ENCODE data around the gene SDHA. TPM values are rescaled to one million over a fixed set of nuclear protein-coding genes. Genes with fewer than 3 reads are reported as not detected.
"Not testable (repeated sequence)": the region's sequence is repeated elsewhere in the genome, so short reads cannot be mapped to it uniquely, and the experiment has no call there.

SDHA gene
- total RNA-seq, 6 experiments from 2014 or later: 92.5 to 114 (median 109) TPM

GRCh38 chr5:251016-251415 is 32.9 kb downstream of the SDHA start:
- not testable (repeated sequence) for H3K27me3 Mint-ChIP-seq (ENCODE audit: insufficient read depth); H3K4me3 Mint-ChIP-seq; H3K9me3 Mint-ChIP-seq; DNase-seq; H3K27ac Mint-ChIP-seq
- H3K4me1 Mint-ChIP-seq (ENCODE audit: low read depth): peaks cover 13% of the 10 kb centered on the region
- peaks cover 52% of the 10 kb centered on the region for H3K36me3 Mint-ChIP-seq (ENCODE audit: low read depth)

- H3K9me3 Mint-ChIP-seq; H3K27me3 Mint-ChIP-seq (ENCODE audit: insufficient read depth); DNase-seq; H3K27ac Mint-ChIP-seq; H3K4me3 Mint-ChIP-seq: not testable (repeated sequence)
- H3K36me3 Mint-ChIP-seq (ENCODE audit: low read depth): peaks cover 52% of the 10 kb centered on the region
- peaks cover 11% of the 10 kb centered on the region for H3K4me1 Mint-ChIP-seq (ENCODE audit: low read depth)
Measured at GRCh38 chr5:251538-251937, 33.4 kb downstream of the SDHA start.

- H3K27ac Mint-ChIP-seq; H3K4me3 Mint-ChIP-seq; DNase-seq; H3K9me3 Mint-ChIP-seq; H3K27me3 Mint-ChIP-seq (ENCODE audit: insufficient read depth): not testable (repeated sequence)
- Mint-ChIP-seq H3K4me1 (ENCODE audit: low read depth) (peaks cover 11% of the 10 kb centered on the region), H3K36me3 (ENCODE audit: low read depth) (peaks cover 53% of the 10 kb centered on the region)
Measured at GRCh38 chr5:251975-252374, 33.9 kb downstream of the SDHA start.

- H3K4me3 Mint-ChIP-seq: no peak overlapping the region
Measured at GRCh38 chr5:252546-252945, 34.4 kb downstream of the SDHA start.

GRCh38 chr5:254322-254721 is 36.2 kb downstream of the SDHA start:
- peaks cover 11% of the 10 kb centered on the region for H3K4me1 Mint-ChIP-seq (ENCODE audit: low read depth)
- not testable (repeated sequence) for H3K27ac Mint-ChIP-seq; H3K9me3 Mint-ChIP-seq; H3K4me3 Mint-ChIP-seq; DNase-seq; H3K27me3 Mint-ChIP-seq (ENCODE audit: insufficient read depth)
- H3K36me3 Mint-ChIP-seq (ENCODE audit: low read depth): peaks cover 53% of the 10 kb centered on the region

More at GRCh38 chr5:252546-252945, 34.4 kb downstream of the SDHA start:
- peaks cover 4% of the 10 kb centered on the region for H3K27me3 Mint-ChIP-seq (ENCODE audit: insufficient read depth)
- H3K4me1 Mint-ChIP-seq (ENCODE audit: low read depth): peaks cover 11% of the 10 kb centered on the region
- DNase-seq: no peak
- 0 out of 2 replicates have a peak overlapping the region, but pooled peaks have one; percentile 11 for H3K27ac Mint-ChIP-seq
- H3K36me3 Mint-ChIP-seq (ENCODE audit: low read depth): peaks cover 58% of the 10 kb centered on the region
- peaks cover 5% of the 10 kb centered on the region for H3K9me3 Mint-ChIP-seq
- no peak for TF ChIP-seq CTCF (IDR thresholded peaks at IDR 0.05)

- not testable (repeated sequence) for H3K4me3 Mint-ChIP-seq; H3K27ac Mint-ChIP-seq; DNase-seq; H3K27me3 Mint-ChIP-seq (ENCODE audit: insufficient read depth); H3K9me3 Mint-ChIP-seq
- H3K36me3 Mint-ChIP-seq (ENCODE audit: low read depth): peaks cover 45% of the 10 kb centered on the region
- peaks cover 11% of the 10 kb centered on the region for H3K4me1 Mint-ChIP-seq (ENCODE audit: low read depth)
Measured at GRCh38 chr5:255116-255515, 37.0 kb downstream of the SDHA start.

GRCh38 chr5:256347-256746 is 38.2 kb downstream of the SDHA start:
- 0 out of 2 replicates have a peak overlapping the region, but pooled peaks have one; percentile 26 for H3K27ac Mint-ChIP-seq
- not testable (repeated sequence) for H3K27me3 Mint-ChIP-seq (ENCODE audit: insufficient read depth); DNase-seq; H3K4me3 Mint-ChIP-seq; H3K9me3 Mint-ChIP-seq
- H3K36me3 Mint-ChIP-seq (ENCODE audit: low read depth): peaks cover 43% of the 10 kb centered on the region
- H3K4me1 Mint-ChIP-seq (ENCODE audit: low read depth): peaks cover 11% of the 10 kb centered on the region

GRCh38 chr5:257148-257547 is 39.0 kb downstream of the SDHA start:
- H3K4me1 Mint-ChIP-seq (ENCODE audit: low read depth): peaks cover 8% of the 10 kb centered on the region
- no peak overlapping the region for H3K4me3 Mint-ChIP-seq
- peaks cover 11% of the 10 kb centered on the region for H3K9me3 Mint-ChIP-seq
- DNase-seq: no peak
- TF ChIP-seq CTCF (IDR thresholded peaks at IDR 0.05): no peak
- H3K27ac Mint-ChIP-seq: no peak overlapping the region
- peaks cover 4% of the 10 kb centered on the region for H3K27me3 Mint-ChIP-seq (ENCODE audit: insufficient read depth)
- H3K36me3 Mint-ChIP-seq (ENCODE audit: low read depth): peaks cover 45% of the 10 kb centered on the region

- peak; percentile 90 for DNase-seq
- H3K9me3 Mint-ChIP-seq; H3K27me3 Mint-ChIP-seq (ENCODE audit: insufficient read depth): not testable (repeated sequence)
- Mint-ChIP-seq H3K4me3 (peak overlapping the region; percentile 63), H3K27ac (peak overlapping the region; percentile 92), H3K4me1 (ENCODE audit: low read depth) (peaks cover 36% of the 10 kb centered on the region), H3K36me3 (ENCODE audit: low read depth) (peaks cover 29% of the 10 kb centered on the region)
Measured at GRCh38 chr5:263275-263974, 45.3 kb downstream of the SDHA start.

Measured in HFFc6 (cell line).